Mucosa of gallbladder (tissue), 1 donor: ENCODE data around the gene COPS4. TPM values are rescaled to one million over a fixed set of nuclear protein-coding genes. Genes with fewer than 3 reads are reported as not detected.
"Not testable (repeated sequence)": the region's sequence is repeated elsewhere in the genome, so short reads cannot be mapped to it uniquely, and the experiment has no call there.

Experiments used
- DNase-seq: peaks from one replicate; pipeline ENCODE4 v3.0.0-alpha.2; 2020; ENCODE audit warnings: low spot score
- total RNA-seq: library from RNA; stranded (reverse); gene quantifications from one replicate; pipeline ENCODE4 v1.2.1, GENCODE V29; 2021
- donor health status: DM: no; HTN: no; CAD: no.

The COPS4 gene
- total RNA-seq, 1 donor from 2014 or later = 31.5 TPM

DNA sequence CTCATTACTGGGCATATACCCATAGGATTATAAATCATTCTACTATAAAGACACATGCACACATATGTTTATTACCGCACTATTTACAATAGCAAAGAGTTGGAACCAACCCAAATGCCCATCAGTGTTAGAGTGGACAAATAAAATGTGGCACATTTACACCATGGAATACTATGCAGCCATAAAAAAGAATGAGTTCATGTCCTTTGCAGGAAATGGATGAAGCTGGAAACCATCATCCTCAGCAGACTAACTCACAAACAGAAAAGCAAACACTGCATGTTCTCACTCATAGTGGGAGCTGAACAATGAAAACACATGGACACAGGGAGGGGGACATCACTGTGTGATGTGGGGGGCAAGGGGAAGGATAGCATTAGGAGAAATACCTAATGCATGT is 11.4 kb upstream of the COPS4 start:
- not testable (repeated sequence) for DNase-seq

DNA sequence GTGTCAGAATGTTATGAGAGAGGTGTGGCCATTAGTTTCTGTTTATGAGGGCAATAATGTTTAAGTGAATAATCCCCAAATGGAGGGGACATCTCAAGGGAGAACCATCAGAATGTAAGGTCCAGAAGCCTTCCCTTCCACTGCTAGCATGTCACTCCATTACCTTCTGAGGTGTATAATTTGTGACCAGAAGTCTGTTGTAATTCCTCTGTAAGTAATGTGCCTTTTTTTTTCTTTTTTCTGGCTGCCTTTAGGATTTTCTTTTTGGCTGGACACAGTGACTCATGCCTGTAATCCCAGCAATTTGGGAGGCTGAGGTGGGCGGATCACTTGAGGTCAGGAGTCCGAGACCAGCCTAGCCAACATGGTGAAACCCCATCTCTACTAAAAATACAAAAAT is 10.8 kb upstream of the COPS4 start:
- DNase-seq = no peak

DNA sequence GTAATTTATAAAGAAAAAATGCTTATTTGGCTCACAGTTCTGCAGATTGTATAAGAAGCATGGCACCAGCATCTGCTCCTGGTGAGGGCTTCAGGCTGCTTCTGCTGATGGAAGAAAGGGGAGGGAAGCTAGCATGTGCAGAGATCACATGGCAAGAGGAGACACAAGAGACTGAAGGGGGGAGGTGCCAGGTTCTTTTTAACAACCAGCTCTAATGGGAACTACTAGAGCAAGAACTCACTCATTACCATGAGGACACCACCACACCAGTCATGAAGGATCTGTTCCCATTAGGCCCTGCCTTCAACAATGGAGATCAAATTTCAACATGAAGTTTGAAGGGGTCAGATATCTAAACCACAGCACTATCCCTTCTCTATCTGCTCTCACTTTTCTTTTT is 9.4 kb upstream of the COPS4 start:
- DNase-seq = no peak

DNA sequence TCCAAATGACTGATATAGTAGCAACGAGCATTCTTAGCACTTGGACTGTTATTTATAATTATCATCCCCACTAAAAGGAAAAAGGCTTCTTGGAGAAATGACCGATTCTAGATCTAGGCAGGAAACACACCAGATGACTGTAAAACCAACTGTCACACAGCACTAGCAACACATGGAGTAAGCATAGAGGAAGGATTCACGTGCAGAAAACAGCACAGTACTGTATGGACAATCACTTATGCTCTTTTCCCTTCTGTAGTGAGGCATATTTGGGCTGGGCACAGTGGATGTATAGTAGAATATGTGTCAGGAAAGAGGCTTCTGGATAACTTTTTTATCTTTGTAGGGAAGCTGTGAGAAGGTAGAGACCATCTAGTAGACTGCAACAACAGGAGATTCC is 6.0 kb upstream of the COPS4 start:
- DNase-seq = no peak

DNA sequence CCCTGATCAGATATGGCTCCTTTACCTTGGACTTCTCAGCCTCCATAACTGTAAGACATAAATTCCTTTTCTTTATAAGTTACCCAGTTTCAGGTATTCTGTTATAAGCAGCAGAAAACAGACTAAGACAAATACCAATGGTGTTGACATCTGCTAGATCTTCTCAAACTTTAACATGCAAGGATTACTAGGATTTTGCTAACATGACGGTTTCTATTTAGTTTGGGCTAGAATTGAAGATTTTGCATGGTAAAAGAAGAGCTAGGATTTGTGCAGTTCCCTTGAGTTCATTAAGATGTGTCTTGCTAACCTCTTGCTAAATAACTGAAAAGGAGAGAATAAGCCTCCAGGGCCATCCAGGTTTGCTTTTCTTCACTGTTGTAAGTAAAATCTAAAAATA is 5.3 kb upstream of the COPS4 start:
- DNase-seq = no peak

DNA sequence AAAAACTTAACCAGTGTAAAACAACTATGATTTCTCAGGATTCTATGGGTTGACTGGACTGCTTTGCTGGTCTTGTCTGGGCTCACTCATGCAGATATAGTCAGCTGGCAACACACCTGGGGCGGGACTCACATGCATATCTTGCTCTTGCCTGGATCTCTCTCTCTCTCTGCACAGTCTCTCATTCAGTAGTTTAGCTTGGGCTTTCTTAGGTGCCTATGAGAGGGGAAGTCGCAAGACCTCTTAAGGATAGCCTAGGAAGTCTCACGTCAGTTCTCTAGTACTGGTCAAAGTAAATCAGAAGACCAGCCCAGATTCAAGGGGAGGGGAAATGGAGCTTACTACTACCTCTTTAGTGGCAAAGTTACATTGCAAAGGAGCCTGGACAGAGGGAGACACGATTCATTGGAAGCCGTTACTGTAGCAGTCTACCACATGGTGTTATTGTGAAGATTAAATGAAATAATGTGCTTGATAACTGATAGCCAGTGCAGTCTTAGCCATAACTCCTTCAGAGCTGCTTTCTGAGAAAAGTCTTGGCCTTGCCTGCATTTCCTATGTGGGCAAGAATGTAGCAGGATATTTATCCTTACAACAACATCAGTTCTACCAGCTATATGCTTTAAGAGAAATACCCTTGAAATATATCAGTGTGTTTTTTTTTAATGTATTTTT is 2.1 kb downstream of the COPS4 start:
- DNase-seq = no peak

DNA sequence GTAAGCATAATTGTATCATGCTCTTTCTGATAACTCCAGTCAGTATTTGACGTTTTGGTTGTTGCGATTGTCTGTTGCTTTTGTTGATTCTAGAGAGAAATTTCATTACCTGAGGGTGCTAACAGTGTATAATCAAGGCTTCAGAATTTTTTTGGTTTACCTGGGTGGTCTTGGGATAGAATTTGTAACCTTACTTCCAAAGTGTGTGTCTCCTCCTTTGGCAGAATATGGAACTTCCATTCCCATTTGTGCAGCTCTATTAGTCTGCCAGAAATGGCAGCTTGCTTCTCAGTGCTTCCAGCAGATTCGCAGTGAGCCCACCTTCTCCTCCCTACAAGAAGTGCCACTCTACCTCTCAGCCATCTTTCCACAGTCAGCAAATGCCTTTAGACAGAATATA is 5.3 kb downstream of the COPS4 start:
- no peak for DNase-seq

DNA sequence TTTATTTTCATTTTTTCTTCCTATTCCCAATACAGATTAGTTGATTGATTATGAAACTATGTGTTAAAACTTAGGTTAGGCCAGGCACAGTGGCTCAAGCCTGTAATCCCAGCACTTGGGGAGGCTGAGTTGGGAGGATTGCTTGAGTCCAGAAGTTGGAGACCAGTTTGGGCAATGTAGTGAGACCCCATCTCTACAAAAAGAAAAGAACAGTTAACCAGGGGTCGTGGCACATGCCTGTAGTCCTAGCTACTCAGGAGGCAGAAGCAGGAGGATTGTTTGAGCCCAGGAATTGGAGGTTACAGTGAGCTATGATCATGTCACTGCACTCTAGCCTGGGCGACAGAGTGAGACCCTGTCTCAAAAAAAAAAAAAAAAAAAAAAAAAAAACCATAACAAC is 8.2 kb downstream of the COPS4 start:
- not testable (repeated sequence) for DNase-seq

DNA sequence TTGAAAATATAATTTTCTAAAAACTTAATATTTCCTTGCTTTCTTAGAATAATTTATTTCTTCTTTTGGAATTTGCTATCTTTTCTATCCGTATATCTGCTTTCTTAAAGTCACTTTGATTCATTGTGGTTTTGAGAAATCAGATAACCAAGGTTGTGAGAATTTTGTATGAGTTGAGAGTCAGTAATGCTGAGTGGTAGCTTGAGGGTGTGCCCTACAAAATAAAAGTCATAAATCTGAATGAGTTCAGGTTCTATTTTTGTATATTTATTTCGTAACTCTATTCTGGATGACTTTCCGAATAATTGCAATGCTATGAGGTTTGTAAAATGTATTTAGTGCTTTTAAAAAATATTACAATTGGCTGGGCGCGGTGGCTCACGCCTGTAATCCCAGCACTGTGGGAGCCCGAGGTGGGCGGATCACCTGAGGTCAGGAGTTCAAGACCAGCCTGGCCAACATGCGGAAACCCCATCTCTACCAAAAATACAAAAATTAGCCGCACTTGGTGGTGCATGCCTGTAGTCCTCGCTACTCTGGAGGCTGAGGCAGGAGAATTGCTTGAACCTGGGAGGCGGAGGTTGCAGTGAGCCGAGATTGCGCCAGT is 8.9 kb downstream of the COPS4 start:
- DNase-seq = no peak

DNA sequence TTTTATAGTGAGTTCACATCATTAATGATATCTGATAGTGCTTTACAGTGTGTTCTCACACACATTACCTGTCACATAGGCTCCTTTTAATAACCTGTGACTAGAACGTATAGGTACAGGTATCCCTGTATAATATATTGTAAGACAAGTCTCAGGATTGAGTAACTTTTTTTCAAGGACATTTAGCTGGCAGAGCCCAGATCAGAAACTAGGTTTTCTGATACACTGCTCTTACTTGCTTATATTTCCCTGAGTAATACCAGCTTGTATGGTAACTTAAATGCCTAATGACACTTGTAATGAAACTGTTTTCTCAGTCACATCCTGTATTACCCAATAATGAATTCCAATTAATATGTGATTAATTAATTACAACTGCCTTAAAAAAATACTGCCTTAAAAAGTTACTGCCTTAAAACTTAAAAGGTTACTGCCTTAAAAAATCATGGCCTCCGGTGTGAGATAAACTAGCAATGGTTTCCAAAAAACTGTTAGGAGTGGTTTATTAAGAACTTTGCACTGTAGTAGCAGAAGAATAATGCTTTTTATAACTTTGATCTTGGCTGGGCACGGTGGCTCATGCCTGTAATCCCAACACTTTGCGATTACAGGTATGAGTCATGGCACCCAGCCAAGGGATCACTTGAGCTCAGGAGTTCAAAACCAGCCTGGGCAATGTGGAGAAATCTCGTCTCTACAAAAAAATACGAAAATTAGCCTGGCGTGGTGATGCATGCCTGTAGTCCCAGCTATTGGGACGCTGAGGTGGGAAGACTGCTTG is 11.9 kb downstream of the COPS4 start:
- no peak for DNase-seq

DNA sequence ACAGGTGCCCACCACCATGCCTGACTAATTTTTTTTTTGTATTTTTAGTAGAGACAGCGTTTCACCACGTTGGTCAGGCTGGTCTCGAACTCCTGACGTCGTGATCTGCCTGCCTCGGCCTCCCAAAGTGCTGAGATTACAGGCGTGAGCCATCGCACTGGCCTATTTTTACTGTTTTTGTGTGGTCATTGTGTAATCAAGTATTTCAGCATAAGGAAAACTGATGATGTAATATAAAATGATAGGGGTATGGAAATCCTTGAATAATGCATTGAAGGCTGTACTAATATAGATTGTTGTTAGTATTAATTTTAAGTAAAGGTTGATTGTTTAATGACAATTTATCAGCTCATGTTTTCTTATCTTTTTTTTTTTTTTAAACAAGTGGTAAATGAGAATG is 13.8 kb downstream of the COPS4 start:
- not testable (repeated sequence) for DNase-seq

DNA sequence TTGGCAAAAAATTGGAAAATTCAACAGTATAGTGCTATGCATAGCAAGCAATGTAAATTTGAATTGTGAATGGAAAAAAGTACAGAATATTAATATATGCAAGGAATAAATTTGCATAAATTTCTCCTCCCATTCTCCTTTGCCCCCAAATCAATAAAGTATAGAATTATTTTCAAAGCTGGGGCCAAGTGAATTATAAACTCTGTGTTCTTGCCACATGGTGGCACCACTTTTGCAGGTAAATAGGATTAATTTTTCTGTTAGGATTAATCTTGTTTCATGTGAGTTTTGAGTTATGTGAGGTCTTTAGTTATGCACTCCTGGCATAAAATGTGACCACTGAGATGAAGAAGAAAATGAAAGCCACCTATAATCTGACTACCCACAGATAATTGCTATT is 19.9 kb downstream of the COPS4 start:
- no peak for DNase-seq

DNA sequence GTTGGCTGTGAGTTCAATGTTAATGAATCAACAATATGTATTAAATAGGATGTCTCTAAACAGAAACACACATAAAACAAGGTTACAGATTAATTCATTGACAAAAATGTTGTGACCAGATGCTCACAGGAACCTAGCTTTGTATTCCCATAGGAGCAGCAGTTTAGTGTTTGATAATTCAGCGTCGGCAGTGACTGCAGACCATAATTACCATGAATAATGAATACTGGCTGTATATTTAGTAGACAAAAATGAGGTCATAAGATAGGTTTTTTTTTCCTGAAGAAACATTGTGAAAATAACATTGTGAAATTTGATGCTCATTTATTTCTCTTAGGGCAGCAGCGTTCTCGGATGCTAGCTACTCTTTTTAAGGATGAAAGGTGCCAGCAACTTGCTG is 27.8 kb downstream of the COPS4 start:
- DNase-seq = no peak

DNA sequence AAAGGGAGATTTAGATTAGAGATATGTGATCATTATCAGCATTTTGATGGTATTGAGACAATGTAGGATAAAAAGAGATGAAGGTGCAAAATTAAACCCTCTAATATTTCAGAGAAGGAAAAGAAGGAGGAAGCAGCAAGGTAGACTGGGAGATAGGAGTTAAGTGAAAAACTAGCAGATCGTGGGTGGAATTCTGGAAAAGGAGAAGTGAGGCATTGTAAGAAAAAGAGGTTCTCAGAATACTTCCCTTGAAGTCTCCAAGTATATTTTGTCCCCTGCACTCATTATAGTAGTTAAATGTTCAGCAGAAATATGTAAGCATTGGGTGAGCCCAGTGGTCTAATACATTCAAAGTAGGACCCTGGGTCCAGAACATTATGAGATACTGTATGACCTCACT is 30.3 kb downstream of the COPS4 start:
- no peak for DNase-seq

DNA sequence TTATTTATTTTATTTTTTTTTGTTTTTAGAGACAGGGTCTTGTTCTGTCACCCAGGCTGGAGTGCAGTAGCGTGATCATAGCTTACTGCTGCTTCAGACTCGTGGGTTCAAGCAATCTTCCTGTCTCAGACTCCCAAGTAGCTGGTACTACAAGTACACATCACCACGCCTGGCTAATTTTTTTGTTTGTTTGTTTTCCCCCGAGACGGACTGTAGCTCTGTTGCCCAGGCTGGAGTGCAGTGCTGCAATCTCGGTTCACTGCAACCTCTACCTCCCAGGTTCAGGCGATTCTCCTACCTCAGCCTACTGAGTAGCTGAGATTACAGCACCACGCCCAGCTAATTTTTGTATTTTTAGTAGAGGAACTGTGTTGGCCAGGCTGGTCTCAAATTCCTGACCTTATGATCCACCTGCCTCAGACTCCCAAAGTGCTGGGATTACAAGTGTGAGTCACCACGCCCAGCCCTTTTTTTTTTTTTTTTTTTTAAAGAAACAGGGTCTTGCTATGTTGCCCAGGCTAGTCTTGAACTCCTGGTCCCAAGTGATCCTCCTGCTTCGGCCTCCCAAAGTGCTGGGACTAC is 32.2 kb downstream of the COPS4 start:
- no peak for DNase-seq

DNA sequence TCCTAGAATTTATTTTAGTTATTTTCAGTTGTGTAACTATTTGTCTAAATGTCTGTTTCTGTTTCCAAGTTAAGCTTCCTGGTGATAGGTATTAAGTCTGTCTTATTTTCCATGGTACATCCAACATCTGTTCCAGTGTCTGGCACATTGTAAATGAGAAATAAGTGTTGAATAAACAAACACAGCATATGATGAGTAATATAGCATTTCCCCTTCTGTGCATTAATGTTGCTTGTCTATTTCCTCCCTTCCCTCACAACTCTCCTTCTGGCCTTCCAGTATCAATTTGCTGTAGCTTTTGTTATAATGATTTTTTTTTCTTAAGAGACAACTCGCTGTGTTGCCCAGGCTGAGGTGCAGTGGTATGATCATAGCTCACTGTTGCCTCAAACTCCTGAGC is 36.1 kb downstream of the COPS4 start:
- no peak for DNase-seq

DNA sequence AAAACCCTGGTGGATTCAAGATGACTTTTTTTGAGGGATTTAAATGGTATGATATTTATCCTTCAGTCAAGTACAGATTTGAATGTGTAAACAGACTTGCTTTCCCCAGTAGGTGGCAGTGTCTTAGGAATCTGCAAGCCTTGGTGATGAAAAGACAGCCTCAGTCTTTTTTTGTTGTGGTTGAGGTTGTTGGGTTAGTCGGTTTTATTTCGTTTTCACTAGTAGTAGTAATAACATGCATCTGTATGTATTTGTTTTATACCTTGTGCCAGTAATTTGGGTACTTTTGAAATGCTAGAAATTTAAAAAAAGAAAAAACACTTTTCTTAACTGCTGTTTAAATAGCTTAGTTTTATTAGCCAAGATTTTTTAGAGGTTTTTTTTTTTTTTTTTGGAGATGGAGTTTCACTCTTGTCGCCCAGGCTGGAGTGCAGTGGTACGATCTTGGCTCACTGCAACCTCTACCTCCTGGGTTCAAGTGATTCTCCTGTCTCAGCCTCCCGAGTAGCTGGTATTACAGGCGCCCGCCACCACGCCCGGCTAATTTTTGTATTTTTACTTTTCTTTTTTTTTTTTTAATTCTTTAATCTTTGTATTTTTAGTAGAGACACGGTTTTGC is 39.2 kb downstream of the COPS4 start:
- peak; percentile 41 for DNase-seq

DNA sequence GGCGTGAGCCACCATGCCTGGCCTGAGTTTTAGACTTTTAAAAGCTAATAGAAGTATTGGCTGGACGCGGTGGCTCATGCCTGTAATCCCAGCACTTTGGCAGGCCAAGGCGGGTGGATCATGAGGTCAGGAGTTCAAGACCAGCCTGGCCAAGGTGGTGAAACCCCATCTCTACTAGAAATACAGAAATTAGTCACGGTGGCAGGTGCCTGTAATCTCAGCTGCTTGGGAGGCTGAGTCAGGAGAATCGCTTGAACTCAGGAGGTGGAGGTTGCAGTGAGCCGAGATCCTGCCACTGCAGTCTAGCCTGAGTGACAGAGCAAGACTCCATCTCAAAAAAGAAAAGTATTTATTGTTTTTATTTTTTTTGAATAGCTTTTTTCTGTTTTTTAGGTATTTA is 39.8 kb downstream of the COPS4 start:
- DNase-seq = not testable (repeated sequence)

DNA sequence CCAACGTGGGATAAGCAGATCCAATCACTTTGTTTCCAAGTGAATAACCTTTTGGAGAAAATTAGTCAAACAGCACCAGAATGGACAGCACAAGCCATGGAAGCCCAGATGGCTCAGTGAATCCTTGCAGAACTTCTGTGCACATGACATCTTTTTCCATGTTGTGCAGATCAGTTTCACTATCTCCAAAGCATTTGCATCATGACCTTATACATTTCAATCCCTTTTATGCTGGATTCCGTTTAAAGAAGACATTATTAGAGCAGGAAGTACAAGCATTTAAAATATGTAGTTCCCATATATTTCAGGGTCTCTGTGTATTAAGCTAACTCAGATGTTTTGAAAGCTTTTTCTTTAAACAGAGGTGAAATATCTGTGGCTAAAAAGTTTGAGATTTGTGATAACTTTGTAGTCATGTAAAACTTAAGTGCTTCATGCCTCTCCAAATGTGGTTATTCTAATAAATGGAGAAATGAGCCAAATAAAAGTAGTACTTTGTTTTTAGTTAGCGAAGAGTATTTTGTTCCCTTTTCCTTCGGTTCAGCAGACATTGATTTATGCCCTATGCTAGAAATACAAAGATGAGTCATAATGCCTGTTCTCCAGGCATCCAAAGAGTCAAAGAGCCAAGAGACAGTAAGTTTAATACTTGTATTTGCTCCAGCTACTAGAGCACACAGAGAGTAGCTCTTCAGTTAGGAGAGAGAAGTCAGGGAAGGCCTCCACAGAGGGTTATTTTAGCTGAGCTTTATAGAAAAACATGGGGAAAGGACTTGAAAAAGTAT is 40.5 kb downstream of the COPS4 start:
- no peak for DNase-seq

DNA sequence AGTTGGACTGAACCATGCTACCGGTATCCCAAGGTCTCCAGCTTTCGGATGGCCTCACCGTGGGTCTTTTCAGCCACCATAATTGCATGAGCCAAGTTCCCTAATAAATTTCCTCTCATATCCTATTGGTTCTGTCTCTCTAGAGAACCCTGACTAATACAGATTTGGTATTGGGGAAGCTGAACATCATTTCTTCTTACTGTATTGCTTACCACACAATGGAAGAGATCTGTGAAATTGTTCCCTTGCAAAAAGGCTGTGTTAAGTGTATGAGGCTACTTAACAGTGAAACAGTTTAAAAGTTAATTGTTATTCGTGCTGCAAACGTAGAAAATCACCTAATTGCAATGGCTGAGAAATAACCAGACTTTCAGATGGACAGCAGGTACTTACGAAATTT is 45.6 kb downstream of the COPS4 start:
- DNase-seq = no peak

DNA sequence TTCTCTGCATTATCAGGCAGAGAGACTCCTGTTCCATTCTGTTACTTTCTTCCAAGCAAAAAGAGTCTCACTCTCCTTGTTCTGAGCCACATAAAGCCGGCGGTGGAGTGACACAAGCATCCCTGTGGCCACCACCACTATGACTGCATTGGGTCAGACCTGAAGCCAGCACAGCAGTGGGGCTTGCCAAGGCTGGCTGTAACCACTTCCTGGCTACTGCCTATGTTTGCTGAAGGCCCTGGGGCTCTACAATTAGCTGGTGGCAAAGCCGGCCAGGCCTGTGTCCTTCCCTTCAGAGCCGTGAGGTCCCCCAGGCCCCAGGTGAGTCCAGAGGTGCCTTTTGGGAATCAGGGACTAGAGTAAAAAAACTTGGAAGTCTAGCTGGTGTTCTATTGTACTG is 47.8 kb downstream of the COPS4 start:
- no peak for DNase-seq
